HTR-8/SVneo (cell line): Measurements from ENCODE around the gene CASP7.
"Not testable (repeated sequence)": the region's sequence is repeated elsewhere in the genome, so short reads cannot be mapped to it uniquely, and the experiment has no call there.

Source experiments
- DNase-seq: peaks from one replicate; pipeline ENCODE4 v3.0.0; 2011; ENCODE audit warnings: low spot score, mixed read lengths; ENCODE audit not compliant: insufficient read length
- FAIRE-seq: peaks from 2 replicates; lab custom pipeline; 2011; peaks lifted over from hg19 to GRCh38; lab: Jason Lieb, UNC

CASP7 gene

GRCh38 chr10:113746217-113746957 lies 66.7 kb downstream of the CASP7 start:
- FAIRE-seq, result no peak

GRCh38 chr10:113751181-113751732 lies 71.5 kb downstream of the CASP7 start, which contains the start of gene PLEKHS1:
PLEKHS1 (plus strand) TSS chr10:113751682; CDS start chr10:113755278, 3,596 bp downstream.
- DNase-seq, result no peak
- FAIRE-seq, result no peak

More at GRCh38 chr10:113746217-113746957, 66.7 kb downstream of the CASP7 start:
- peak; percentile 20 for DNase-seq

- DNase-seq, result no peak
- FAIRE-seq, result no peak
Observed at GRCh38 chr10:113752553-113752952, 72.8 kb downstream of the CASP7 start.

- DNase-seq, result no peak
- no peak for FAIRE-seq
Observed at GRCh38 chr10:113753020-113753692, 73.4 kb downstream of the CASP7 start.

GRCh38 chr10:113754125-113754524 lies 74.4 kb downstream of the CASP7 start:
- FAIRE-seq (no peak), DNase-seq (no peak)

GRCh38 chr10:113754768-113755167 lies 75.1 kb downstream of the CASP7 start:
- DNase-seq (no peak), FAIRE-seq (no peak)

GRCh38 chr10:113756940-113757543 lies 77.3 kb downstream of the CASP7 start:
- FAIRE-seq (no peak), DNase-seq (no peak)

- FAIRE-seq (no peak), DNase-seq (no peak)
Observed at GRCh38 chr10:113762083-113762482, 82.4 kb downstream of the CASP7 start.

- DNase-seq (no peak), FAIRE-seq (no peak)
Observed at GRCh38 chr10:113764582-113764981, 84.9 kb downstream of the CASP7 start.

GRCh38 chr10:113765910-113766309 lies 86.2 kb downstream of the CASP7 start:
- DNase-seq (no peak), FAIRE-seq (no peak)

- FAIRE-seq (no peak), DNase-seq (no peak)
Observed at GRCh38 chr10:113767222-113767621, 87.5 kb downstream of the CASP7 start.

GRCh38 chr10:113770346-113770745 lies 90.6 kb downstream of the CASP7 start:
- FAIRE-seq, result no peak
- DNase-seq, result no peak

- not testable (repeated sequence) for DNase-seq, FAIRE-seq
Observed at GRCh38 chr10:113771131-113771530, 91.4 kb downstream of the CASP7 start.

GRCh38 chr10:113775686-113776294 lies 96.1 kb downstream of the CASP7 start:
- FAIRE-seq, result no peak

GRCh38 chr10:113776553-113776952 lies 96.8 kb downstream of the CASP7 start:
- DNase-seq (no peak), FAIRE-seq (no peak)

More at GRCh38 chr10:113775686-113776294, 96.1 kb downstream of the CASP7 start:
- DNase-seq, result no peak
